ENCODE results near the gene FAM20C. TPM values are rescaled to one million over a fixed set of nuclear protein-coding genes. Genes with fewer than 3 reads are reported as not detected.

Gene FAM20C
- total RNA-seq, 4 donors from 2014 or later: 43.0 to 112 (median 44.0) TPM

GRCh38 chr7:148543-148931 is 43.8 kb upstream of the FAM20C start:
- Histone ChIP-seq H3K4me3 (peak overlapping the region; percentile 41 to 60 (median 54)), H3K27ac (peak overlapping the region; percentile 92 to 97 (median 95)), H3K4me1 (peaks cover 0 to 30% (median 15%) of the 10 kb centered on the region in 4 donors), H3K27me3 (no peaks in the 10 kb centered on the region), H3K36me3 (no peaks in the 10 kb centered on the region), H3K9me3 (no peaks in the 10 kb centered on the region)
- no peak for TF ChIP-seq POLR2A (IDR thresholded peaks at IDR 0.05)
- no peak for TF ChIP-seq CTCF (IDR thresholded peaks at IDR 0.05)
- no peak for TF ChIP-seq EP300 (IDR thresholded peaks at IDR 0.05)
- no peak for DNase-seq (ENCODE audit: low spot score in 2 of 2)
- WGBS, 2 donors: 74% methylated on average over 5 of the region's 5 CpGs

- 1% methylated on average over 65 to 73 of the region's 74 CpGs for WGBS, 2 donors
Observed at GRCh38 chr7:148932-149790, 43.2 kb upstream of the FAM20C start.

GRCh38 chr7:149791-150636 is 42.4 kb upstream of the FAM20C start:
- Histone ChIP-seq H3K9me3 (no peaks in the 10 kb centered on the region), H3K4me3 (peak overlapping the region; percentile 41 to 58 (median 54)), H3K27ac (peak overlapping the region; percentile 92 to 97 (median 95)), H3K4me1 (peaks cover 0 to 45% (median 15%) of the 10 kb centered on the region in 4 donors), H3K36me3 (no peaks in the 10 kb centered on the region), H3K27me3 (no peaks in the 10 kb centered on the region)
- 32 to 49% methylated on average over 32 to 38 of the region's 41 CpGs for WGBS, 2 donors
- DNase-seq (ENCODE audit: low spot score in 2 of 2): peak in 1 of 2 donors; percentile 21
- no peak for TF ChIP-seq CTCF (IDR thresholded peaks at IDR 0.05)

More at GRCh38 chr7:148932-149790, 43.2 kb upstream of the FAM20C start:
- Histone ChIP-seq H3K27me3 (no peaks in the 10 kb centered on the region), H3K27ac (peak overlapping the region; percentile 92 to 97 (median 95)), H3K4me3 (peak overlapping the region; percentile 41 to 60 (median 54)), H3K4me1 (peaks cover 0 to 37% (median 15%) of the 10 kb centered on the region in 4 donors), H3K9me3 (no peaks in the 10 kb centered on the region), H3K36me3 (no peaks in the 10 kb centered on the region)
- TF ChIP-seq EP300 (IDR thresholded peaks at IDR 0.05): peak; percentile 88 to 92
- peak; percentile 57 to 81 for TF ChIP-seq POLR2A (IDR thresholded peaks at IDR 0.05)
- TF ChIP-seq CTCF (IDR thresholded peaks at IDR 0.05): peak in 2 of 5 experiments; percentile 42 to 49
- peak; percentile 91 to 96 for DNase-seq (ENCODE audit: low spot score in 2 of 2)

- H3K27ac ChIP-seq: peak overlapping the region in 2 of 4 donors; percentile 97
Observed at GRCh38 chr7:150811-151221, 41.6 kb upstream of the FAM20C start.

More at GRCh38 chr7:150811-151221, 41.6 kb upstream of the FAM20C start:
- Histone ChIP-seq H3K4me3 (no peak overlapping the region), H3K36me3 (no peaks in the 10 kb centered on the region), H3K27me3 (no peaks in the 10 kb centered on the region), H3K9me3 (no peaks in the 10 kb centered on the region), H3K4me1 (peaks cover 0 to 53% (median 15%) of the 10 kb centered on the region in 4 donors)
- DNase-seq (ENCODE audit: low spot score in 2 of 2): no peak
- TF ChIP-seq CTCF (IDR thresholded peaks at IDR 0.05) (no peak), EP300 (IDR thresholded peaks at IDR 0.05) (no peak), POLR2A (IDR thresholded peaks at IDR 0.05) (no peak)
- 59 to 64% methylated on average over 13 of the region's 13 CpGs for WGBS, 2 donors
